ENCODE data around the gene GNG8.
A peak's percentile ranks its signal among the peaks of the same experiment; 100 is the strongest.

Gene GNG8

DNA sequence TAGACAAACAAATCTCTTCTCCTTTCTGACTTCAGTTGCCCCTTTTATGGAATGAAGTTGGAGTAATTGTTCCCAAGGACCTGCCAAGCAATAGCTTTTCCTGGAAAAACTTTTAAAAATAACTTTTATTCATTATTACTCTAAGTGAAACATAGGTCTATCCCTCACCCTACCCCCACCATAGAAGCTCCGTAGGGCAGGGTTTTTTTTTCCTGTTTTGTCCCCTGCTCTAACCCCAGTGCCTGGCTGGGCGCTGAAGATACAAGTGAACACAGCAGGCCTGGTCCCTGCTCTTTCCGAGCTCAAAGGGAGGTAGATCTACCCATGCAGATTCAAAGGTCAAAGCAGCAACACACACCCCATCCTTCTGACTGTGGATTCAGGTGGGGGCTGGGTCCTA, 8.7 kb upstream of the GNG8 start:
- Histone ChIP-seq H3K27me3 (ENCODE audit: control insufficient read depth, insufficient read depth, low read length) (peaks cover 23% of the 10 kb centered on the region), H3K4me3 (ENCODE audit: low read length) (no peak overlapping the region), H3K9me3 (ENCODE audit: control insufficient read depth, insufficient read depth, low read length) (no peaks in the 10 kb centered on the region), H3K36me3 (ENCODE audit: control insufficient read depth, insufficient read depth, low read length) (no peaks in the 10 kb centered on the region; the same call in 1 of the 2 replicates), H3K4me1 (ENCODE audit: control insufficient read depth, insufficient read depth, low read length) (0 out of 2 replicates have a peak, but pooled peaks cover 1% of the 10 kb centered on the region), H3K27ac (ENCODE audit: low read length) (no peak overlapping the region)
- no CpG with 5 or more reads among the region's 3 CpGs for WGBS (ENCODE audit: insufficient coverage, insufficient read length)
- DNase-seq (ENCODE audit: low read depth, low spot score) = no peak

- no peak overlapping the region for H3K4me3 ChIP-seq (ENCODE audit: low read length)
- no peak for DNase-seq (ENCODE audit: low read depth, low spot score)
- no peaks in the 10 kb centered on the region for H3K36me3 ChIP-seq (ENCODE audit: control insufficient read depth, insufficient read depth, low read length)
- H3K4me1 ChIP-seq (ENCODE audit: control insufficient read depth, insufficient read depth, low read length) = 0 out of 2 replicates have a peak, but pooled peaks cover 2% of the 10 kb centered on the region
- no peak overlapping the region for H3K27ac ChIP-seq (ENCODE audit: low read length)
- H3K9me3 ChIP-seq (ENCODE audit: control insufficient read depth, insufficient read depth, low read length) = no peaks in the 10 kb centered on the region
- peaks cover 14% of the 10 kb centered on the region; the same call in 1 of the 2 replicates for H3K27me3 ChIP-seq (ENCODE audit: control insufficient read depth, insufficient read depth, low read length)
- no CpG with 5 or more reads among the region's 2 CpGs for WGBS (ENCODE audit: insufficient coverage, insufficient read length)
These were observed 4.7 kb upstream of the GNG8 start for GRCh38 chr19:46640656-46641055.

DNA sequence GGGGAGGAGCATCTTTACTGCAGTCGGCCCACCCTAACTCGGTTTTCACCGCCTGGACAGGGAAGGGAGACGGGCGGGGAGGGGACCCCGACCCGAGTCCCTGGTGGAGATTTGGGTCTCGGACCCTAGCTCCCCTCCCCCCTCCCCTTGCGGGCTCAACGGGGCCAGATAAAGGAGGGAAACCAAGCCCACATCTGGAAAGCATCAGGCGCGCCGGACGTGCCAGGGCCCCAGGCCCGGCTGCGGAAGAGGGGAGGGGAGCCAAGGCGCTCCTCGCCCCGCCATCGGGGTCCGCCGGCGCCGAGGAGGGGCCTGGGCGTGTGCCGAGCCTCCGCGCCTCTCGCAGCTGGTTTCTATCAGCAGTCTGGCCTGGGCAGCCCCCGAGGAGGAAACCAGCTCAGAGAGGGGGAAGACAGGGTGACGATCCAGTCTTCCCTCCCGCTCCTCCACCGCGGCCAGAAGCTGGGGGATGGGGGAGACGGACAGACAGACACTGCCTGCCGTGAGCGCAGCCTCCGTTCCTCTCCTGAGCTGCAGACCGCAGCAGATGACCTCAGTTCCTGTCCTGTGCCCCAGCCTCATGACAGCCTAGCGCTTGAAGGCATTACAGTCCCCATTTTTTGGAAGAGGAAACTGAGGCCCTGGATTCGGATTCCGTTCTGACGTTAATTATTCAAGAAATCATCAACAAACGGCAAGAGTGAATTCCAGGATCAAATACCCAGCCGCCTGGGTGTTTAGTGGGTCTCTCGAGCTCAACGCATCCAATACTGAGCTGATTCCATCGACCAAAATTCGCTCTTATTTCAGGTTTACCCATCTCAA, 3.6 kb upstream of the GNG8 start:
- DNase-seq (ENCODE audit: low read depth, low spot score) = no peak
- no CpG with 5 or more reads among the region's 49 CpGs for WGBS (ENCODE audit: insufficient coverage, insufficient read length)
- peaks cover 19% of the 10 kb centered on the region; the same call in 1 of the 2 replicates for H3K27me3 ChIP-seq (ENCODE audit: control insufficient read depth, insufficient read depth, low read length)
- H3K4me3 ChIP-seq (ENCODE audit: low read length) = peak overlapping the region; percentile 56; the same call in 1 of the 2 replicates
- 0 out of 2 replicates have a peak, but pooled peaks cover 2% of the 10 kb centered on the region for H3K4me1 ChIP-seq (ENCODE audit: control insufficient read depth, insufficient read depth, low read length)
- no peaks in the 10 kb centered on the region for H3K36me3 ChIP-seq (ENCODE audit: control insufficient read depth, insufficient read depth, low read length)
- H3K9me3 ChIP-seq (ENCODE audit: control insufficient read depth, insufficient read depth, low read length) = no peaks in the 10 kb centered on the region
- no peak overlapping the region for H3K27ac ChIP-seq (ENCODE audit: low read length)

- no peak overlapping the region for H3K4me3 ChIP-seq (ENCODE audit: low read length)
- H3K4me1 ChIP-seq (ENCODE audit: control insufficient read depth, insufficient read depth, low read length) = peaks cover 5% of the 10 kb centered on the region; the same call in 1 of the 2 replicates
- H3K27me3 ChIP-seq (ENCODE audit: control insufficient read depth, insufficient read depth, low read length) = peaks cover 19% of the 10 kb centered on the region; the same call in 1 of the 2 replicates
- no peaks in the 10 kb centered on the region for H3K36me3 ChIP-seq (ENCODE audit: control insufficient read depth, insufficient read depth, low read length)
- no peak for DNase-seq (ENCODE audit: low read depth, low spot score)
- H3K27ac ChIP-seq (ENCODE audit: low read length) = no peak overlapping the region
- no peaks in the 10 kb centered on the region for H3K9me3 ChIP-seq (ENCODE audit: control insufficient read depth, insufficient read depth, low read length)
- no CpG with 5 or more reads among the region's 14 CpGs for WGBS (ENCODE audit: insufficient coverage, insufficient read length)
These were observed 1.2 kb upstream of the GNG8 start for GRCh38 chr19:46637224-46637623.

DNA sequence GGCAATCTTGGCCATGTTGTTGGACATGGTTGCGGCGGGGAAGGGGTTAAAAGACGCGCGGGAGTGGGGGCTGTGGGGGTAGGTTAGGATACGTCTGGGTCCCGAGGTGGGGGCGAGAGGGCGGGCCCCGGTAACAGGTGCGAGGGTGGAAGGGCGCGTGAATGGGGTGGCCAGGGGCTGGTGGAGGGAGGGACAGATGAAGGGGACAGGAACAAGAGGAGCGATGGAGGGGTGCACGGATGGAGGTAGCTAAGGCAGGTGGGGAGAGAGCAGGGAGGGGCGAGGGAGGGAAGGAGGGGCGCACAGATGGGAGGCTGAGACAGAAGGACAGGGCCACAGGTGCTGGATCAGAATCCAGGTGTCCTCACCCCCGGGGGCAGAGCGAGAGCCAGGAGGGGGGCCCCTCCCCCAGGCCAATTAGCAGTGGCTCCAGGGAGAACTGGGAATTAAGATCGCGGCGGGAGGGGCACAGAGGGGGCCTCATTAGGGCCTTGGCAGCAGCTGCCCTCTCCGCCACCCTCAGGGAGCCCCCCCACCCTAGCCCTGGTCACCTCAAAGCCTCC, 1.3 kb downstream of the GNG8 start:
- Histone ChIP-seq H3K27ac (ENCODE audit: low read length) (no peak overlapping the region), H3K27me3 (ENCODE audit: control insufficient read depth, insufficient read depth, low read length) (peaks cover 19% of the 10 kb centered on the region; the same call in 1 of the 2 replicates), H3K4me1 (ENCODE audit: control insufficient read depth, insufficient read depth, low read length) (peaks cover 8% of the 10 kb centered on the region), H3K9me3 (ENCODE audit: control insufficient read depth, insufficient read depth, low read length) (no peaks in the 10 kb centered on the region), H3K36me3 (ENCODE audit: control insufficient read depth, insufficient read depth, low read length) (no peaks in the 10 kb centered on the region), H3K4me3 (ENCODE audit: low read length) (peak overlapping the region; percentile 51; the same call in 1 of the 2 replicates)
- no CpG with 5 or more reads among the region's 23 CpGs for WGBS (ENCODE audit: insufficient coverage, insufficient read length)
- no peak for DNase-seq (ENCODE audit: low read depth, low spot score)

DNA sequence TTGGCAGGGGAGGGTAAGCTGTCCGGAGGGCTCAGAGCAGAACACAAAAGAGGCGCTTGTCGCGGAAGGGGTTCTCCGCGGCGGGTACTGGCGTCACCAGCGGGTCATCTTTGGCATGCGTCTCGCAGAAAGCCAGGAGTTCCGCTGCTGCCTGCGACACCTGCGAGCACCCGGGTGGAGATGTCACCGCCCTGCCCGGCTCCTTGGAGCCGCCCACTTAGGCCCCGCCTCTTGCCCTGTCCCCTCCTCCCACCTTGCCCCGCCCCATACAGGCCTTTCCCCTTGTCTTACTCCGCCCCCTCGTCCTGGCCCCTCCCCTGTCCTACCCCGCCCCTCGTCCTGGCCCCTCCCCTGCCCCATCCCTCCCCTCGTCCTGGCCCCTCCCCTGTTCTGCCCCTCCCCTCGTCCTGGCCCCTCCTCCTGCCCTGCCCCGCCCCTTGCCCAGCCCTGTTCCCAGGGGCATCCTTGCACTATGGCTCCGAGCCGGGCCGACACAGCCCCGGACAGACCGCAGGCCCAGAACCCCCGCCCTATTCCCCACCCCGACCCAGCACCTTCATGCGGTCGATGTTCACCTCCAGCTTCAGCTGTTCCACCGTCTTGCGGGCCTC, 1.9 kb downstream of the GNG8 start:
- peaks cover 19% of the 10 kb centered on the region; the same call in 1 of the 2 replicates for H3K27me3 ChIP-seq (ENCODE audit: control insufficient read depth, insufficient read depth, low read length)
- WGBS (ENCODE audit: insufficient coverage, insufficient read length) = no CpG with 5 or more reads among the region's 38 CpGs
- H3K36me3 ChIP-seq (ENCODE audit: control insufficient read depth, insufficient read depth, low read length) = no peaks in the 10 kb centered on the region
- no peak for DNase-seq (ENCODE audit: low read depth, low spot score)
- no peaks in the 10 kb centered on the region for H3K9me3 ChIP-seq (ENCODE audit: control insufficient read depth, insufficient read depth, low read length)
- no peak overlapping the region for H3K27ac ChIP-seq (ENCODE audit: low read length)
- peaks cover 8% of the 10 kb centered on the region for H3K4me1 ChIP-seq (ENCODE audit: control insufficient read depth, insufficient read depth, low read length)
- H3K4me3 ChIP-seq (ENCODE audit: low read length) = peak overlapping the region; percentile 51; the same call in 1 of the 2 replicates

GRCh38 chr19:46633130-46633529, 2.9 kb downstream of the GNG8 start:
- no CpG with 5 or more reads among the region's 3 CpGs for WGBS (ENCODE audit: insufficient coverage, insufficient read length)
- Histone ChIP-seq H3K27me3 (ENCODE audit: control insufficient read depth, insufficient read depth, low read length) (peaks cover 18% of the 10 kb centered on the region; the same call in 1 of the 2 replicates), H3K9me3 (ENCODE audit: control insufficient read depth, insufficient read depth, low read length) (no peaks in the 10 kb centered on the region), H3K4me1 (ENCODE audit: control insufficient read depth, insufficient read depth, low read length) (peaks cover 8% of the 10 kb centered on the region), H3K4me3 (ENCODE audit: low read length) (no peak overlapping the region), H3K27ac (ENCODE audit: low read length) (no peak overlapping the region), H3K36me3 (ENCODE audit: control insufficient read depth, insufficient read depth, low read length) (no peaks in the 10 kb centered on the region)
- no peak for DNase-seq (ENCODE audit: low read depth, low spot score)

DNA sequence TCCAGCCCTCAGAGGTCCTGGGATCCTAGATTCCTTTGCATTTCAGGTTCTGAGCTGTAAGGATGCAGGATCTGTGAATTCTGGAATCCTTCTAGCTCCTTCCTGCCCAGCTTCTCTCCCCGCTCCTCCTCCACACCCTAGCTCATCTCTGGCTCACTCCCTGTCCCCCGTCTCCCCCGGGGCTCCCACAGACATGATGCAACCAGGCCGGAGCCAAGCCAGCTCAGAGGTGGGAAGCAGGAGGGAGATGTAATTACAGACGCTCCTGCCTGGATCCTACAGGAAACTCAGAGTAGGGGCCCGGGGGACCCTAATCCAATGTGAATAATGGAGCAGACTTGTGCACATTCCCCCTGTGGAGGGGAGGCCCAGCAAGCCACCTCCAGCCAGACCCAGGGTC, 4.5 kb downstream of the GNG8 start:
- Histone ChIP-seq H3K4me3 (ENCODE audit: low read length) (no peak overlapping the region), H3K27me3 (ENCODE audit: control insufficient read depth, insufficient read depth, low read length) (peaks cover 10% of the 10 kb centered on the region; the same call in 1 of the 2 replicates), H3K4me1 (ENCODE audit: control insufficient read depth, insufficient read depth, low read length) (peaks cover 8% of the 10 kb centered on the region), H3K27ac (ENCODE audit: low read length) (no peak overlapping the region), H3K36me3 (ENCODE audit: control insufficient read depth, insufficient read depth, low read length) (no peaks in the 10 kb centered on the region), H3K9me3 (ENCODE audit: control insufficient read depth, insufficient read depth, low read length) (no peaks in the 10 kb centered on the region)
- no peak for DNase-seq (ENCODE audit: low read depth, low spot score)
- no CpG with 5 or more reads among the region's 6 CpGs for WGBS (ENCODE audit: insufficient coverage, insufficient read length)

- DNase-seq (ENCODE audit: low read depth, low spot score) = no peak
- H3K27ac ChIP-seq (ENCODE audit: low read length) = no peak overlapping the region
- no CpG with 5 or more reads among the region's 14 CpGs for WGBS (ENCODE audit: insufficient coverage, insufficient read length)
- H3K4me1 ChIP-seq (ENCODE audit: control insufficient read depth, insufficient read depth, low read length) = peaks cover 6% of the 10 kb centered on the region
- no peaks in the 10 kb centered on the region for H3K36me3 ChIP-seq (ENCODE audit: control insufficient read depth, insufficient read depth, low read length)
- H3K27me3 ChIP-seq (ENCODE audit: control insufficient read depth, insufficient read depth, low read length) = peaks cover 6% of the 10 kb centered on the region; the same call in 1 of the 2 replicates
- H3K4me3 ChIP-seq (ENCODE audit: low read length) = no peak overlapping the region
- no peaks in the 10 kb centered on the region for H3K9me3 ChIP-seq (ENCODE audit: control insufficient read depth, insufficient read depth, low read length)
These were observed 5.3 kb downstream of the GNG8 start for GRCh38 chr19:46630586-46631205.

- Histone ChIP-seq H3K27ac (ENCODE audit: low read length) (no peak overlapping the region), H3K27me3 (ENCODE audit: control insufficient read depth, insufficient read depth, low read length) (no peaks in the 10 kb centered on the region; the same call in 1 of the 2 replicates), H3K4me3 (ENCODE audit: low read length) (no peak overlapping the region), H3K9me3 (ENCODE audit: control insufficient read depth, insufficient read depth, low read length) (no peaks in the 10 kb centered on the region), H3K4me1 (ENCODE audit: control insufficient read depth, insufficient read depth, low read length) (peaks cover 6% of the 10 kb centered on the region), H3K36me3 (ENCODE audit: control insufficient read depth, insufficient read depth, low read length) (no peaks in the 10 kb centered on the region)
- WGBS (ENCODE audit: insufficient coverage, insufficient read length) = no CpG with 5 or more reads among the region's 15 CpGs
- no peak for DNase-seq (ENCODE audit: low read depth, low spot score)
These were observed 6.4 kb downstream of the GNG8 start for GRCh38 chr19:46629546-46630025.

All from iPS DF 6.9 (cell line).